Fibroblast of mammary gland (primary cell): ENCODE data around the gene GLT8D2.
A peak's percentile ranks its signal among the peaks of the same experiment; 100 is the strongest.

ENCODE experiments used
- DNase-seq: peaks from one replicate; pipeline ENCODE4 v3.0.0-alpha.2; 2010; ENCODE audit warnings: low read depth
- H3K4me3 ChIP-seq: 2 replicates; pipeline ENCODE4 v1.5.1; 2011; ENCODE audit warnings: low read depth, mild to moderate bottlenecking, low read length, moderate library complexity; ENCODE audit not compliant: control insufficient read depth
- TF ChIP-seq, protein P1 (sequence below): conservative IDR thresholded peaks from 2 replicates; pipeline ENCODE4 v1.5.1; 2011; ENCODE audit warnings: low read depth, low read length, inconsistent platforms; ENCODE audit not compliant: control insufficient read depth, insufficient read depth

The GLT8D2 gene

DNA sequence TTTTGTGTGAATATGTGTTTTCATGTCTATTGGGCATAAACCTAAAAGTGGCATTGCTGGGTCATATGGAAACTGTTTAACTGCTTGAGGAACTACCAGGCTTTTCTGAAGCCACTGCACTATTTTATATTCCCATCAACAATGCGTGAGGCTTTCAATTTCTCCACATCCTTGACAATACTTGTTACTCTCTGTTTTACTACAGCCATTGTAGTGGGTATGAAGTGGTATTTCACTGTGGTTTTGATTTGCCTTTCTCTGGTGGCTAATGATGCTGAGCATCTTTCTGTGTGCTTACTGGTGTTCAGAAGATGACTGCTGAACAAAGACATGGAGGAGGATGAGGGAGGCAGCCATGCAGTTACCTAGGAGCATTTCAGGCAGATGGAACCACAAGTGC lies 97.5 kb downstream of the GLT8D2 start:
- no peak overlapping the region for H3K4me3 ChIP-seq
- DNase-seq: no peak
- TF ChIP-seq, protein P1, sequence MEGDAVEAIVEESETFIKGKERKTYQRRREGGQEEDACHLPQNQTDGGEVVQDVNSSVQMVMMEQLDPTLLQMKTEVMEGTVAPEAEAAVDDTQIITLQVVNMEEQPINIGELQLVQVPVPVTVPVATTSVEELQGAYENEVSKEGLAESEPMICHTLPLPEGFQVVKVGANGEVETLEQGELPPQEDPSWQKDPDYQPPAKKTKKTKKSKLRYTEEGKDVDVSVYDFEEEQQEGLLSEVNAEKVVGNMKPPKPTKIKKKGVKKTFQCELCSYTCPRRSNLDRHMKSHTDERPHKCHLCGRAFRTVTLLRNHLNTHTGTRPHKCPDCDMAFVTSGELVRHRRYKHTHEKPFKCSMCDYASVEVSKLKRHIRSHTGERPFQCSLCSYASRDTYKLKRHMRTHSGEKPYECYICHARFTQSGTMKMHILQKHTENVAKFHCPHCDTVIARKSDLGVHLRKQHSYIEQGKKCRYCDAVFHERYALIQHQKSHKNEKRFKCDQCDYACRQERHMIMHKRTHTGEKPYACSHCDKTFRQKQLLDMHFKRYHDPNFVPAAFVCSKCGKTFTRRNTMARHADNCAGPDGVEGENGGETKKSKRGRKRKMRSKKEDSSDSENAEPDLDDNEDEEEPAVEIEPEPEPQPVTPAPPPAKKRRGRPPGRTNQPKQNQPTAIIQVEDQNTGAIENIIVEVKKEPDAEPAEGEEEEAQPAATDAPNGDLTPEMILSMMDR: no peak

DNA sequence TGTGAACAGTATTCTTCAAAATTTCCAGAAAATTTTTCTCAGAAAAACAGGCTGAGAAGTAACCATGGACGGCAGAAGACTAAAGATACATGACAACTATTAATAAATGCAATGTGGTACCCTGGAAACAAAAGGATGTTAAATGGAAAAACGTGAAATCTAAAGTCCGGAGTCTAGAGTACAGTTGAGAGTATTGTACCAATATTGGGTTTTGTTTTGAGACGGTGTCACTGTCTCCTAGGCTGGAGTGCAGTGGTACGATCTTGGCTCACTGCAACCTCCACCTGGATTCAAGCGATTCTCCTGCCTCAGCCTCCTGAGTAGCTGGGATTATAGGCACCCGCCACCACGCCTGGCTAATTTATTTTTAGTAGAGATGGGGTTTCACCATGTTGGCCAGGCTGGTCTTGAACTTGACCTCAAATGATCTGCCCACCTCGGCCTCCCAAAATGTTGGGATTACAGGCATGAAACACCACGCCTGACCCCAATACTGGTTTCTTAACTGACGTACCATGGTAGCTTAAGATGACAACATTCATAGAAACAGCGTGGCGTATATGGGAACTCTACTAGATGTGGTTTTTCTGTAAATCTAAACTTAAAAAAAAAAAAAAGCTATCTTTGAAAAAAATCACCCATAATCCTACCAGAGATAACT lies 101.1 kb downstream of the GLT8D2 start:
- H3K4me3 ChIP-seq: no peak overlapping the region
- TF ChIP-seq, protein P1: no peak
- DNase-seq: no peak

DNA sequence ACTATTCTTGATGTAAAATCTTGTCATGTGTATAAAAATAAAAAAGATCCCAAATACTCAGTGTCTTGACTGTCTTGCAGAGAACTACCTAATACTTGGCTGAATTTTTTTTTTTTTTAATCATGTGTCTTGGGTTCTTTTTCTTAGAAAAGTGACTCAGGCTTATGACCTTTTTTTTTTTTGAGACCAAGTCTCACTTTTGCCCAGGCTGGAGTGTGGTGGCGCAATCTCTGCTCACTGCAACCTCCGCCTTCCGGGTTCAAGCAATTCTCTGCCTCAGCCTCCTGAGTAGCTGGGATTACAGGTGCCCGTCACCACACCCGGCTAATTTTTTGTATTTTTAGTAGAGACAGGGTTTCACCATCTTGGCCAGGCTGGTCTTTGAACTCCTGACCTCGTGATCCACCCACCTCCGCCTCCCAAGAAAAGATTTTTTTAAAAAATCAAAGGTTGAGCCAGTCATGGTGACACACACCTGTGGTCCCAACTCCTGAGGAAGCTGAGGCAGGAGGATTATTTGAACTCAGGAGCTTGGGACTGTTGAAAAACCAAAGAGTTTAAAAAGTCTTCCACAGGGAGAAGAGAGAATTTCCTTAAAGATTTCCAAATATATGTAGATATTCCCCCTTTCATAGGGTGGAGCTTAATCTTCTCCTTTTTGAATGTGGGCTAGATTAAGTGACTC lies 102.0 kb downstream of the GLT8D2 start:
- H3K4me3 ChIP-seq: no peak overlapping the region
- peak; percentile 34 for DNase-seq
- TF ChIP-seq, protein P1: no peak

DNA sequence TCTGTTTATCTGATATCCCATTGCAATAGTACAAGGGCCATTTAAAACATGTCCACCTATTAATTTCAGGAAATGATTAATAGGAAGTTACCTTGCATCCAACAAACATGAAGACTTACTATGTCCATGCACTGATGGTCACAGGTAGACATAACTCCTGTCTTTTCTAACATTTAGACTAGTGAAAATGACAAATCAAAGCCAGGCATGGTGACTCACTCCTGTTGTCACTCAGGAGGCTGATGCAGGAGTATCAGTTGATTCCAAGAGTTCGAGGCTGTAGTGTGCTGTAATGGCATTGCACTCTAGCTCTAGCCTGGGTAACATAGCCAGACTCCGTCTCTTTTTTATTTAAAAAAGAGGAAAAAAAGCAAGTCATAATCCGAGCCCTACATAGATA lies 105.0 kb downstream of the GLT8D2 start:
- DNase-seq: no peak
- TF ChIP-seq, protein P1: no peak
- H3K4me3 ChIP-seq: no peak overlapping the region
